A549 treated with CORT108297 at 1 μM for 4 hours (cell line): Measurements from ENCODE around the gene RBM15. TPM values are rescaled to one million over a fixed set of nuclear protein-coding genes. Genes with fewer than 3 reads are reported as not detected.

Experiments
- total RNA-seq: library from RNA; stranded (reverse); fragments of 200-300 nt; extraction: Qiagen RNA extraction; gene quantifications from 5 replicates; pipeline ENCODE4 v1.2.3, GENCODE V29; 2022

The RBM15 gene, protein sequence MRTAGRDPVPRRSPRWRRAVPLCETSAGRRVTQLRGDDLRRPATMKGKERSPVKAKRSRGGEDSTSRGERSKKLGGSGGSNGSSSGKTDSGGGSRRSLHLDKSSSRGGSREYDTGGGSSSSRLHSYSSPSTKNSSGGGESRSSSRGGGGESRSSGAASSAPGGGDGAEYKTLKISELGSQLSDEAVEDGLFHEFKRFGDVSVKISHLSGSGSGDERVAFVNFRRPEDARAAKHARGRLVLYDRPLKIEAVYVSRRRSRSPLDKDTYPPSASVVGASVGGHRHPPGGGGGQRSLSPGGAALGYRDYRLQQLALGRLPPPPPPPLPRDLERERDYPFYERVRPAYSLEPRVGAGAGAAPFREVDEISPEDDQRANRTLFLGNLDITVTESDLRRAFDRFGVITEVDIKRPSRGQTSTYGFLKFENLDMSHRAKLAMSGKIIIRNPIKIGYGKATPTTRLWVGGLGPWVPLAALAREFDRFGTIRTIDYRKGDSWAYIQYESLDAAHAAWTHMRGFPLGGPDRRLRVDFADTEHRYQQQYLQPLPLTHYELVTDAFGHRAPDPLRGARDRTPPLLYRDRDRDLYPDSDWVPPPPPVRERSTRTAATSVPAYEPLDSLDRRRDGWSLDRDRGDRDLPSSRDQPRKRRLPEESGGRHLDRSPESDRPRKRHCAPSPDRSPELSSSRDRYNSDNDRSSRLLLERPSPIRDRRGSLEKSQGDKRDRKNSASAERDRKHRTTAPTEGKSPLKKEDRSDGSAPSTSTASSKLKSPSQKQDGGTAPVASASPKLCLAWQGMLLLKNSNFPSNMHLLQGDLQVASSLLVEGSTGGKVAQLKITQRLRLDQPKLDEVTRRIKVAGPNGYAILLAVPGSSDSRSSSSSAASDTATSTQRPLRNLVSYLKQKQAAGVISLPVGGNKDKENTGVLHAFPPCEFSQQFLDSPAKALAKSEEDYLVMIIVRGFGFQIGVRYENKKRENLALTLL
- total RNA-seq, result 7.9 to 9.5 TPM (median 8.0 TPM) in 5 replicates

DNA sequence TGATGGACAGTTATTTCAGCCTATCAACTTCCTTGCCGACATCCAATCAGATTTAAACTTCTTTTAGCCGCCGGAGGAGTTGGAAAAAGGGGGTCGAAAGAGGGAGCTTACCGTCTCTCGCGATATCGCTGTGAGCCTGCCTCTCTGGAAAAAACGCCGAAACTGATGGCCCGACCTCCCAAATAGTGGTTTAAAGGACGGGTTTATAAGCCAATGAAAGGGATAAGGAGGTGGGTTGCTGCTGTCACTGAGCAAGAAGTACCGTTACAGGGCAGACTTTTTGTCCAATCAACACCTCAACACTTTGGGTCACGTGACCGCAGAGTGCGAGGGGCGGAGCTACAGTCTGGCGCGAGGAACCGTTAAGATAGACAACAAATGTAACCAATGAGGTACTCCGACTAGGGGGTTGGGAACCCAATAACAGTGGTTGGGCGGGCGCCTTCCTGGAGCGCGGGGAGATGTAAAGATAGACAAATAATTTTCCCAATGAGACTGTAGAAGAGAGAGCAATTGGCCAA, at the start of gene RBM15:
TSS of gene RBM15 (plus strand) at position 492 of the 521 bp plus-strand sequence. CDS start at position 521, 29 bp downstream.

DNA sequence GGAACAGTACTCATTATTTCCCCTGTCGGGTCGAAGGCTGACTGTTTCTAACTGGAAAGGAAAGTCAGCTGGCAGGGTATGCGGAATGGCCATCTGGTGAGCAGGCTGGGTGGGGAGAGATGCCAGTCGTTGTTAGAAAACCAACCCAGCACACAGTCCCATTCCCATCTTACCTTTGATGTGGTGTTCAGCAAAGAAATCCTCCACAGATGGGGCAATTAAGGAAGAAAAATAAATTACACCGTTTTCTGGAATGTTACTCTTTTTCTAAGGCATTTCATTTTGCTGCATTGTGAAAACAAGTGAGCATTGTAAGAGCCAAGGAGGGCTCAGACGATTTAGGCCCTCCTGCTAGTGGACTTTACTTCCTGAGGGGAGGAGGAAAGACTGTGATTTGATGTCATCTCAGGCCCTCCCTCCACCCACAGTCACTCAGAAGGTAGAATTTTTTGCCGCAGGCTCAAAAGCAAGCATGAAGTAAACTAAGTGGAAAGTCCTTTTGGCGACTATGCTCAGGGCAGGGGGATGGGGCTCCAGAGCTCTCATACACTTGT, 51.6 kb downstream of the RBM15 start, which contains the start of gene SLC16A4:
TSS of gene SLC16A4 (minus strand) at position 335 of the 554 bp plus-strand sequence. CDS start 1,703 bp downstream, outside the sequence.

Other genes starting within 250 kb of the RBM15 start
- not detected in 5 replicates for gene UBL4B, start 226.9 kb upstream of the RBM15 start, total RNA-seq
- gene SLC6A17, start 188.9 kb upstream of the RBM15 start, total RNA-seq, result 4.6 to 7.0 TPM (median 5.8 TPM) in 5 replicates
- 2.5 to 4.4 TPM (median 3.9 TPM) in 5 replicates for gene KCNC4, start 129.1 kb upstream of the RBM15 start, total RNA-seq
- 29.1 to 40.0 TPM (median 36.7 TPM) in 5 replicates for gene SLC16A4, start 51.6 kb downstream of the RBM15 start, total RNA-seq
- gene LAMTOR5, start 68.3 kb downstream of the RBM15 start, total RNA-seq, result 180 to 203 TPM (median 191 TPM) in 5 replicates
- gene PROK1, start 111.8 kb downstream of the RBM15 start, total RNA-seq, result not detected in 5 replicates
- gene KCNA10, start 179.8 kb downstream of the RBM15 start, total RNA-seq, result not detected in 5 replicates